SK-N-MC (cell line): ENCODE results near the gene CBLN1.

ENCODE experiments used
- EZH2 ChIP-seq: fragments of 200-600 bp; sonication (generic); IDR thresholded peaks from one replicate; pipeline ENCODE4 v1.6.1; 2017; ENCODE audit warnings: antibody characterized with exemption
- FOXP2 ChIP-seq: optimal IDR thresholded peaks from 2 replicates; pipeline ENCODE3; 2011; ENCODE audit warnings: mild to moderate bottlenecking, moderate library complexity; ENCODE audit not compliant: insufficient read depth; ENCODE audit errors: extremely low read length, control extremely low read depth
- POLR2AphosphoS5 ChIP-seq: IDR thresholded peaks from 2 replicates; pipeline ENCODE4 v1.6.1; 2012; ENCODE audit warnings: mild to moderate bottlenecking, low read depth, low read length, borderline replicate concordance

- no peak for TF ChIP-seq POLR2AphosphoS5
- TF ChIP-seq EZH2 = no peak
- no peak for TF ChIP-seq FOXP2
These were observed 7.0 kb downstream of the CBLN1 start for GRCh38 chr16:49274591-49274990.
